GM10847 (cell line): Measurements from ENCODE around the gene HMOX1.

ENCODE experiments used
- POLR2A ChIP-seq: IDR thresholded peaks from 2 replicates; pipeline ENCODE4 v1.6.1; 2011; ENCODE audit not compliant: insufficient read length; ENCODE audit errors: extremely low read depth

The HMOX1 gene

GRCh38 chr22:35346596-35347220 lies 34.2 kb upstream of the HMOX1 start:
- no peak for TF ChIP-seq POLR2A

- no peak for TF ChIP-seq POLR2A
Measured at GRCh38 chr22:35347462-35347861, 33.4 kb upstream of the HMOX1 start.

- TF ChIP-seq POLR2A: no peak
Measured at GRCh38 chr22:35348026-35348590, 32.8 kb upstream of the HMOX1 start.

GRCh38 chr22:35348703-35349102 lies 32.2 kb upstream of the HMOX1 start:
- TF ChIP-seq POLR2A: no peak

- TF ChIP-seq POLR2A: no peak
Measured at GRCh38 chr22:35349368-35349703, 31.6 kb upstream of the HMOX1 start.

GRCh38 chr22:35349704-35350538 lies 31.0 kb upstream of the HMOX1 start:
- TF ChIP-seq POLR2A: no peak

GRCh38 chr22:35350539-35351503 lies 30.1 kb upstream of the HMOX1 start:
- TF ChIP-seq POLR2A: no peak

GRCh38 chr22:35352214-35353111 lies 28.4 kb upstream of the HMOX1 start:
- no peak for TF ChIP-seq POLR2A

GRCh38 chr22:35353318-35353717 lies 27.6 kb upstream of the HMOX1 start:
- no peak for TF ChIP-seq POLR2A

- no peak for TF ChIP-seq POLR2A
Measured at GRCh38 chr22:35354068-35354467, 26.8 kb upstream of the HMOX1 start.

GRCh38 chr22:35357883-35358621 lies 22.8 kb upstream of the HMOX1 start:
- TF ChIP-seq POLR2A: no peak

- no peak for TF ChIP-seq POLR2A
Measured at GRCh38 chr22:35359380-35360065, 21.4 kb upstream of the HMOX1 start.

GRCh38 chr22:35361001-35361558 lies 19.8 kb upstream of the HMOX1 start:
- no peak for TF ChIP-seq POLR2A

GRCh38 chr22:35363566-35364086 lies 17.3 kb upstream of the HMOX1 start:
- TF ChIP-seq POLR2A: no peak
